H1 (cell line): ENCODE measurements around the gene PACSIN2. TPM values are rescaled to one million over a fixed set of nuclear protein-coding genes. Genes with fewer than 3 reads are reported as not detected.

Experiments
- ATF3 ChIP-seq: IDR thresholded peaks from 2 replicates; pipeline ENCODE4 v1.6.1; 2011; ENCODE audit warnings: low read depth, mild to moderate bottlenecking, low read length; ENCODE audit not compliant: insufficient read depth
- CBX5 ChIP-seq: fragments of 300-800, 300-1000 bp; sonication (generic); IDR thresholded peaks from 2 replicates; pipeline ENCODE4 v1.7.1; 2016; ENCODE audit warnings: antibody characterized with exemption, low read length, low read depth
- CTBP2 ChIP-seq: IDR thresholded peaks from 2 replicates; pipeline ENCODE4 v1.7.0; 2011; ENCODE audit warnings: borderline replicate concordance, mild to moderate bottlenecking, moderate library complexity, mixed read lengths, low read length; ENCODE audit not compliant: insufficient read depth, insufficient read length
- JUN ChIP-seq: IDR thresholded peaks from 2 replicates; pipeline ENCODE4 v1.6.1; 2011; ENCODE audit warnings: low read depth, mild to moderate bottlenecking, improper control_type of control experiment, low read length
- NRF1 ChIP-seq: IDR thresholded peaks from 2 replicates; pipeline ENCODE4 v1.6.1; 2011; ENCODE audit warnings: mild to moderate bottlenecking, low read depth, low read length, improper control_type of control experiment
- RFX5 ChIP-seq: IDR thresholded peaks from 2 replicates; pipeline ENCODE4 v1.6.1; 2011; ENCODE audit warnings: low read depth, low read length, improper control_type of control experiment, borderline replicate concordance
- SUZ12 ChIP-seq: fragments of 200-600 bp; sonication (generic); IDR thresholded peaks from 2 replicates; pipeline ENCODE4 v1.6.1; 2012; ENCODE audit warnings: mild to moderate bottlenecking, inconsistent platforms, low read length, moderate library complexity, mixed read lengths
- polyA plus RNA-seq, 7 experiments: library from polyadenylated mRNA; depleted of rRNA in 3 of 7; stranded (reverse) in 5 of 7; unstranded in 2 of 7; fragments of >200 nt in 5 of 7; fragments of 200-250 nt in 2 of 7; gene quantifications; 1 replicate in 5 of 7; 2 replicates in 1 of 7; 4 replicates in 1 of 7; pipeline versions ENCODE4 v1.2.1 to v1.2.3, GENCODE V29; 2011 to 2013; ENCODE audit warnings: missing spikeins in 2 of 7, mixed read lengths in 2 of 7
- total RNA-seq: library from RNA; stranded (reverse); fragmentation: NEBNext Ultra II Directional; extraction: Animal tissue kit (Norgen Biotek cat#: 25700); gene quantifications from 2 replicates; pipeline ENCODE4 v1.2.1, GENCODE V29; 2021

PACSIN2 gene
- total and polyA plus RNA-seq, 2 of the 8 experiments (the other 6 are each of a cell fraction or from before 2014, with no cell fraction given), result 44.8 to 64.2 TPM

- no peak for TF ChIP-seq JUN
- TF ChIP-seq ATF3, result no peak
- no peak for TF ChIP-seq CBX5
- no peak for TF ChIP-seq NRF1
- TF ChIP-seq SUZ12, result no peak
- no peak for TF ChIP-seq CTBP2
- no peak for TF ChIP-seq RFX5
Observed at GRCh38 chr22:42877158-42877557, 137.8 kb downstream of the PACSIN2 start (continued).
